SK-N-SH (cell line): ENCODE measurements around the gene SH3PXD2A. TPM values are rescaled to one million over a fixed set of nuclear protein-coding genes. Genes with fewer than 3 reads are reported as not detected.

Experiments
- CTCF ChIA-PET: fragments of 300-600, 350-600 bp; formaldehyde crosslinking; extraction: SDS; loops from one replicate; lab custom pipeline; 2021; lab: Yijun Ruan, JAX
- POLR2A ChIA-PET: fragments of 350-600 bp; sonication (Branson Sonifier 250); formaldehyde crosslinking; extraction: SDS; loops from one replicate; lab custom pipeline; 2020; ENCODE audit warnings: antibody characterized with exemption, inconsistent platforms; lab: Yijun Ruan, JAX
- DNase-seq: peaks from one replicate; pipeline ENCODE4 v3.0.0; 2012
- H2AFZ ChIP-seq: fragments of 200-600 bp; sonication (generic); 2 replicates; pipeline ENCODE4 v1.8.1; 2016; ENCODE audit warnings: antibody characterized with exemption, mild to moderate bottlenecking, low read depth
- H3F3A ChIP-seq: fragments of 200-600 bp; sonication (generic); replicated peaks from 2 replicates; pipeline ENCODE3; 2016; ENCODE audit warnings: antibody characterized with exemption, mild to moderate bottlenecking; ENCODE audit not compliant: insufficient read depth
- H3K27ac ChIP-seq, 2 experiments: fragments of 200-500 bp in 1 of 2; fragments of 200-600 bp in 1 of 2; sonication (Bioruptor generic) in 1 of 2; sonication (generic), shearing (Covaris generic) in 1 of 2; 2 replicates each; pipeline versions ENCODE4 v1.5.1 to v1.6.1; 2014 to 2016; ENCODE audit warnings: low read depth in 2 of 2, inconsistent platforms in 1 of 2, low read length in 1 of 2, mild to moderate bottlenecking in 1 of 2, mixed read lengths in 1 of 2
- H3K27me3 ChIP-seq: fragments of 200-600 bp; sonication (generic), shearing (Covaris generic); 2 replicates; pipeline ENCODE4 v1.6.1; 2016; ENCODE audit warnings: mixed run types; ENCODE audit not compliant: insufficient read depth
- H3K36me3 ChIP-seq, 2 experiments: fragments of 200-500 bp in 1 of 2; fragments of 200-600 bp in 1 of 2; sonication (Bioruptor generic) in 1 of 2; sonication (generic) in 1 of 2; replicated peaks in 1 of 2; 2 replicates each; pipeline versions ENCODE3 to v1.5.1; 2014 to 2016; ENCODE audit warnings: low read length in 1 of 2, mild to moderate bottlenecking in 1 of 2; ENCODE audit not compliant: insufficient read depth in 2 of 2, control insufficient read depth in 1 of 2
- H3K4me1 ChIP-seq, 2 experiments: fragments of 200-500 bp in 1 of 2; fragments of 200-600 bp in 1 of 2; sonication (Bioruptor generic) in 1 of 2; sonication (generic), shearing (Covaris generic) in 1 of 2; 2 replicates each; pipeline versions ENCODE4 v1.5.1 to v1.6.1; 2014 to 2016; ENCODE audit warnings: low read depth in 1 of 2, low read length in 1 of 2, mixed run types in 1 of 2; ENCODE audit not compliant: insufficient read depth in 2 of 2, control insufficient read depth in 1 of 2
- H3K4me2 ChIP-seq: fragments of 200-600 bp; sonication (generic), shearing (Covaris generic); 2 replicates; pipeline ENCODE4 v1.6.1; 2017; ENCODE audit warnings: mixed run types
- H3K4me3 ChIP-seq, 2 experiments: fragments of 200-500 bp in 1 of 2; fragments of 200-600 bp in 1 of 2; sonication (Bioruptor generic) in 1 of 2; sonication (generic), shearing (Covaris generic) in 1 of 2; 2 replicates each; pipeline versions ENCODE4 v1.5.1 to v1.8.1; 2014 to 2016; ENCODE audit warnings: low read depth in 2 of 2, inconsistent platforms in 1 of 2, low read length in 1 of 2, mild to moderate bottlenecking in 1 of 2, mixed read lengths in 1 of 2, moderate library complexity in 1 of 2
- H3K79me2 ChIP-seq: fragments of 200-600 bp; sonication (generic); 2 replicates; pipeline ENCODE4 v1.8.1; 2017; ENCODE audit warnings: mild to moderate bottlenecking; ENCODE audit not compliant: insufficient read depth
- H3K9ac ChIP-seq: fragments of 200-600 bp; sonication (generic); 2 replicates; pipeline ENCODE4 v1.6.1; 2017; ENCODE audit warnings: mixed run types
- H3K9me2 ChIP-seq: fragments of 200-600 bp; sonication (generic); 2 replicates; pipeline ENCODE4 v1.6.1; 2017; ENCODE audit warnings: mixed run types
- H3K9me3 ChIP-seq: fragments of 200-600 bp; sonication (generic); 2 replicates; pipeline ENCODE4 v1.6.1; 2017; ENCODE audit warnings: mixed run types, mild to moderate bottlenecking, moderate library complexity
- H4K20me1 ChIP-seq: fragments of 200-600 bp; sonication (generic); 2 replicates; pipeline ENCODE4 v1.6.1; 2017; ENCODE audit warnings: mild to moderate bottlenecking, mixed run types; ENCODE audit not compliant: insufficient read depth
- CHD2 ChIP-seq: fragments of 150-350 bp; IDR thresholded peaks from 2 replicates; pipeline ENCODE4 v1.6.1; 2018; ENCODE audit warnings: low read length; ENCODE audit not compliant: partially characterized antibody
- ELF1 ChIP-seq: IDR thresholded peaks from 2 replicates; pipeline ENCODE4 v1.4.0; 2012
- EZH2phosphoT487 ChIP-seq: fragments of 200-600 bp; sonication (generic); IDR thresholded peaks from 2 replicates; pipeline ENCODE4 v1.6.1; 2017; ENCODE audit warnings: low read depth, mixed run types, mild to moderate bottlenecking, antibody characterized with exemption, moderate library complexity, borderline replicate concordance
- GATA2 ChIP-seq: sonication (generic); formaldehyde crosslinking; IDR thresholded peaks from 2 replicates; pipeline ENCODE4 v1.5.0; 2020; ENCODE audit warnings: mild to moderate bottlenecking, missing genetic modification reagents
- JUND ChIP-seq: IDR thresholded peaks from 2 replicates; pipeline ENCODE4 v1.4.0; 2012
- MEF2A ChIP-seq: IDR thresholded peaks from 2 replicates; pipeline ENCODE4 v1.4.0; 2012; ENCODE audit warnings: low read depth, borderline replicate concordance
- MXI1 ChIP-seq: IDR thresholded peaks from 2 replicates; pipeline ENCODE4 v1.6.1; 2012; ENCODE audit warnings: mild to moderate bottlenecking, low read depth, low read length, improper control_type of control experiment
- NRF1 ChIP-seq: IDR thresholded peaks from 2 replicates; pipeline ENCODE4 v1.6.1; 2012; ENCODE audit warnings: low read depth, mild to moderate bottlenecking, low read length
- POLR2AphosphoS5 ChIP-seq: IDR thresholded peaks from 2 replicates; pipeline ENCODE4 v1.6.1; 2012; ENCODE audit warnings: low read depth, low read length
- RAD21 ChIP-seq: IDR thresholded peaks from 2 replicates; pipeline ENCODE4 v1.6.1; 2012; ENCODE audit warnings: mild to moderate bottlenecking, low read length
- RCOR1 ChIP-seq: fragments of 150-350 bp; IDR thresholded peaks from 2 replicates; pipeline ENCODE4 v1.6.1; 2017; ENCODE audit warnings: antibody characterized with exemption, low read length
- SIN3A ChIP-seq: IDR thresholded peaks from 2 replicates; pipeline ENCODE4 v1.6.1; 2012; ENCODE audit warnings: low read depth, mild to moderate bottlenecking, low read length, moderate library complexity, borderline replicate concordance
- SMC3 ChIP-seq: IDR thresholded peaks from 2 replicates; pipeline ENCODE4 v1.6.1; 2012; ENCODE audit warnings: low read depth, low read length, improper control_type of control experiment
- TAF1 ChIP-seq: IDR thresholded peaks from 2 replicates; pipeline ENCODE4 v1.6.1; 2012; ENCODE audit warnings: low read depth, mild to moderate bottlenecking, low read length, moderate library complexity, borderline replicate concordance
- TCF12 ChIP-seq: IDR thresholded peaks from 2 replicates; pipeline ENCODE4 v1.4.0; 2012
- WGBS: methylation state at CpG from one replicate; pipeline ENCODE4 v1.1.6; 2017; ENCODE audit warnings: low lambda C conversion rate; 5-methylcytosine and 5-hydroxymethylcytosine counted together
- polyA plus RNA-seq, 3 experiments: library from polyadenylated mRNA; depleted of rRNA; stranded (reverse); fragments of >200 nt; gene quantifications; 2 replicates each; pipeline ENCODE4 v1.2.3, GENCODE V29; 2012
- TF ChIP-seq, protein P1 (sequence below): IDR thresholded peaks from 2 replicates; pipeline ENCODE4 v1.6.1; 2012; ENCODE audit warnings: mild to moderate bottlenecking, low read depth, low read length, moderate library complexity
- TF ChIP-seq, protein P2 (sequence below): fragments of 150-350 bp; IDR thresholded peaks from 2 replicates; pipeline ENCODE4 v1.6.1; 2016; ENCODE audit warnings: mild to moderate bottlenecking, low read depth, low read length
- TF ChIP-seq, protein P3 (sequence below): IDR thresholded peaks from 2 replicates; pipeline ENCODE4 v1.4.0; 2012; ENCODE audit warnings: low read depth, borderline replicate concordance
- TF ChIP-seq, protein P4 (sequence below): IDR thresholded peaks from 2 replicates; pipeline ENCODE4 v1.4.0; 2012; ENCODE audit warnings: low read depth, borderline replicate concordance
- TF ChIP-seq, protein P5 (sequence below): IDR thresholded peaks from 2 replicates; pipeline ENCODE4; 2012

The SH3PXD2A gene
- polyA plus RNA-seq, 1 of the 3 experiments (the other 2 are of a cell fraction): 2.5 TPM

DNA sequence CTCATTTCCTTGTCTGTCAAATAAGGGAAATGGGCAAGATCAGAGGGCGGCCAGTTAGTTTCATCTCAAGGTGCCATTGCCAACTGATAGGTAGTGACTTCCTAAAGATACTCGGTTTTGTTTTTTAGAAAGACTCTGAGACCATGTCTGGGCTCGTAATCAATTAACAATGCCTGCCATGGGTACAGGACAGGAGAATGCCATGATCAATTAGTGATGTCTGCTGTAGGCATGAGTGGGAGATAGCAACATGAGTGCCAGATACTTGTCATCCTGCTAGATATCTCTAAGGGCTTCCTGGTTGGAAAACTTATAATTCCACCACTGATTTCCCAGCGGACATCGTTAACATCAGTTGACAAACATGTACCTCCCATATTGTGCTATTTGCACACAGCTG is 64.8 kb downstream of the SH3PXD2A start:
- no peak for DNase-seq
- no peaks in the 10 kb centered on the region for H4K20me1 ChIP-seq
- H3K4me3 ChIP-seq: no peak overlapping the region
- no peaks in the 10 kb centered on the region for H3K9me3 ChIP-seq
- H2AFZ ChIP-seq: no peak overlapping the region
- H3K27ac ChIP-seq: no peak overlapping the region
- H3K9me2 ChIP-seq: no peaks in the 10 kb centered on the region
- no peaks in the 10 kb centered on the region for H3K79me2 ChIP-seq
- CTCF ChIA-PET: interaction anchor here (1.1 to 1.2 kb wide), 2 partner anchors 14 to 16 kb away, joined by 3 read pairs; no protein-coding TSS in a partner anchor
- H3K4me1 ChIP-seq: peaks cover 6 to 50% of the 10 kb centered on the region in 2 experiments; a peak in 3 of 4 replicates
- H3K4me2 ChIP-seq: no peak overlapping the region
- H3F3A ChIP-seq: no peaks in the 10 kb centered on the region
- TF ChIP-seq SIN3A (no peak), NRF1 (no peak), RCOR1 (no peak), SMC3 (no peak), POLR2AphosphoS5 (no peak), EZH2phosphoT487 (no peak), TAF1 (no peak), MEF2A (no peak), TCF12 (no peak), ELF1 (no peak), GATA2 (CRISPR knock-in tag) (no peak), JUND (no peak), RAD21 (no peak), MXI1 (no peak), CHD2 (no peak)
- TF ChIP-seq, protein P1, sequence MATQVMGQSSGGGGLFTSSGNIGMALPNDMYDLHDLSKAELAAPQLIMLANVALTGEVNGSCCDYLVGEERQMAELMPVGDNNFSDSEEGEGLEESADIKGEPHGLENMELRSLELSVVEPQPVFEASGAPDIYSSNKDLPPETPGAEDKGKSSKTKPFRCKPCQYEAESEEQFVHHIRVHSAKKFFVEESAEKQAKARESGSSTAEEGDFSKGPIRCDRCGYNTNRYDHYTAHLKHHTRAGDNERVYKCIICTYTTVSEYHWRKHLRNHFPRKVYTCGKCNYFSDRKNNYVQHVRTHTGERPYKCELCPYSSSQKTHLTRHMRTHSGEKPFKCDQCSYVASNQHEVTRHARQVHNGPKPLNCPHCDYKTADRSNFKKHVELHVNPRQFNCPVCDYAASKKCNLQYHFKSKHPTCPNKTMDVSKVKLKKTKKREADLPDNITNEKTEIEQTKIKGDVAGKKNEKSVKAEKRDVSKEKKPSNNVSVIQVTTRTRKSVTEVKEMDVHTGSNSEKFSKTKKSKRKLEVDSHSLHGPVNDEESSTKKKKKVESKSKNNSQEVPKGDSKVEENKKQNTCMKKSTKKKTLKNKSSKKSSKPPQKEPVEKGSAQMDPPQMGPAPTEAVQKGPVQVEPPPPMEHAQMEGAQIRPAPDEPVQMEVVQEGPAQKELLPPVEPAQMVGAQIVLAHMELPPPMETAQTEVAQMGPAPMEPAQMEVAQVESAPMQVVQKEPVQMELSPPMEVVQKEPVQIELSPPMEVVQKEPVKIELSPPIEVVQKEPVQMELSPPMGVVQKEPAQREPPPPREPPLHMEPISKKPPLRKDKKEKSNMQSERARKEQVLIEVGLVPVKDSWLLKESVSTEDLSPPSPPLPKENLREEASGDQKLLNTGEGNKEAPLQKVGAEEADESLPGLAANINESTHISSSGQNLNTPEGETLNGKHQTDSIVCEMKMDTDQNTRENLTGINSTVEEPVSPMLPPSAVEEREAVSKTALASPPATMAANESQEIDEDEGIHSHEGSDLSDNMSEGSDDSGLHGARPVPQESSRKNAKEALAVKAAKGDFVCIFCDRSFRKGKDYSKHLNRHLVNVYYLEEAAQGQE: no peak
- TF ChIP-seq, protein P2, sequence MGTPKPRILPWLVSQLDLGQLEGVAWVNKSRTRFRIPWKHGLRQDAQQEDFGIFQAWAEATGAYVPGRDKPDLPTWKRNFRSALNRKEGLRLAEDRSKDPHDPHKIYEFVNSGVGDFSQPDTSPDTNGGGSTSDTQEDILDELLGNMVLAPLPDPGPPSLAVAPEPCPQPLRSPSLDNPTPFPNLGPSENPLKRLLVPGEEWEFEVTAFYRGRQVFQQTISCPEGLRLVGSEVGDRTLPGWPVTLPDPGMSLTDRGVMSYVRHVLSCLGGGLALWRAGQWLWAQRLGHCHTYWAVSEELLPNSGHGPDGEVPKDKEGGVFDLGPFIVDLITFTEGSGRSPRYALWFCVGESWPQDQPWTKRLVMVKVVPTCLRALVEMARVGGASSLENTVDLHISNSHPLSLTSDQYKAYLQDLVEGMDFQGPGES: no peak
- TF ChIP-seq, protein P3, sequence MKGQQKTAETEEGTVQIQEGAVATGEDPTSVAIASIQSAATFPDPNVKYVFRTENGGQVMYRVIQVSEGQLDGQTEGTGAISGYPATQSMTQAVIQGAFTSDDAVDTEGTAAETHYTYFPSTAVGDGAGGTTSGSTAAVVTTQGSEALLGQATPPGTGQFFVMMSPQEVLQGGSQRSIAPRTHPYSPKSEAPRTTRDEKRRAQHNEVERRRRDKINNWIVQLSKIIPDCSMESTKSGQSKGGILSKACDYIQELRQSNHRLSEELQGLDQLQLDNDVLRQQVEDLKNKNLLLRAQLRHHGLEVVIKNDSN: no peak
- TF ChIP-seq, protein P4, sequence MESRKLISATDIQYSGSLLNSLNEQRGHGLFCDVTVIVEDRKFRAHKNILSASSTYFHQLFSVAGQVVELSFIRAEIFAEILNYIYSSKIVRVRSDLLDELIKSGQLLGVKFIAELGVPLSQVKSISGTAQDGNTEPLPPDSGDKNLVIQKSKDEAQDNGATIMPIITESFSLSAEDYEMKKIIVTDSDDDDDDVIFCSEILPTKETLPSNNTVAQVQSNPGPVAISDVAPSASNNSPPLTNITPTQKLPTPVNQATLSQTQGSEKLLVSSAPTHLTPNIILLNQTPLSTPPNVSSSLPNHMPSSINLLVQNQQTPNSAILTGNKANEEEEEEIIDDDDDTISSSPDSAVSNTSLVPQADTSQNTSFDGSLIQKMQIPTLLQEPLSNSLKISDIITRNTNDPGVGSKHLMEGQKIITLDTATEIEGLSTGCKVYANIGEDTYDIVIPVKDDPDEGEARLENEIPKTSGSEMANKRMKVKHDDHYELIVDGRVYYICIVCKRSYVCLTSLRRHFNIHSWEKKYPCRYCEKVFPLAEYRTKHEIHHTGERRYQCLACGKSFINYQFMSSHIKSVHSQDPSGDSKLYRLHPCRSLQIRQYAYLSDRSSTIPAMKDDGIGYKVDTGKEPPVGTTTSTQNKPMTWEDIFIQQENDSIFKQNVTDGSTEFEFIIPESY: no peak
- TF ChIP-seq, protein P5, sequence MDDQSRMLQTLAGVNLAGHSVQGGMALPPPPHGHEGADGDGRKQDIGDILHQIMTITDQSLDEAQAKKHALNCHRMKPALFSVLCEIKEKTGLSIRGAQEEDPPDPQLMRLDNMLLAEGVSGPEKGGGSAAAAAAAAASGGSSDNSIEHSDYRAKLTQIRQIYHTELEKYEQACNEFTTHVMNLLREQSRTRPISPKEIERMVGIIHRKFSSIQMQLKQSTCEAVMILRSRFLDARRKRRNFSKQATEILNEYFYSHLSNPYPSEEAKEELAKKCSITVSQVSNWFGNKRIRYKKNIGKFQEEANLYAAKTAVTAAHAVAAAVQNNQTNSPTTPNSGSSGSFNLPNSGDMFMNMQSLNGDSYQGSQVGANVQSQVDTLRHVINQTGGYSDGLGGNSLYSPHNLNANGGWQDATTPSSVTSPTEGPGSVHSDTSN: no peak
- H3K9ac ChIP-seq: no peak overlapping the region
- 96% methylated on average over 5 of the region's 5 CpGs for WGBS
- no peaks in the 10 kb centered on the region for H3K27me3 ChIP-seq
- POLR2A ChIA-PET: no interaction called here
- no peaks in the 10 kb centered on the region for H3K36me3 ChIP-seq
